DND-41 (cell line): Measurements from ENCODE around the gene GOLGA6L9.
"Not testable (repeated sequence)": the region's sequence is repeated elsewhere in the genome, so short reads cannot be mapped to it uniquely, and the experiment has no call there.

Source experiments
- CTCF ChIP-seq: IDR thresholded peaks from 2 replicates; pipeline ENCODE4 v1.5.1; 2012; ENCODE audit warnings: borderline replicate concordance, low read length, moderate library complexity, mild to moderate bottlenecking; ENCODE audit not compliant: poor library complexity, severe bottlenecking; ENCODE audit errors: extremely low read depth
- EZH2 ChIP-seq: IDR thresholded peaks from 3 replicates; pipeline ENCODE4 v1.6.1; 2012; ENCODE audit warnings: borderline replicate concordance, low read depth, mild to moderate bottlenecking, moderate library complexity, low read length, inconsistent platforms; ENCODE audit not compliant: severe bottlenecking

DNA sequence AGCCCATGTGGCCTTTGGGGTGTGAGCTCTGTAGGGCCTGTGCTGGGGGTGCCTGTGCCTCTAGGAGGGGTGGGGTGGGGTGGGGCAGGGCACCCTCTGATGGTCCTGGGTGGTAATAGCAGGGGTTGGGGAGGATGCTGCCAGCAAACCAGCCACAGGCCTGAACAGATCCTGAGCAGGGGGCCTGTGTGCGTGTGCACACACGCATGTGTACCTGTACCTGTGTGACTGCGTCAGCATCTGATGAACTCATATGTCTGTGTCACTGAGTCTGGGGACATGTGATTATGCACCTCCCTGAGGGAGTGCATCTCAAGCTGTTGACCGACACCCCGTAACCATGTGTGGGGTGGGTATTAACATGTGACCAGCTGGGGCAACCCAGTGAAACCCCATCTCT is 36.0 kb downstream of the GOLGA6L9 start:
- TF ChIP-seq CTCF, EZH2: not testable (repeated sequence)
